K562 (cell line): ENCODE measurements around the gene GEN1. TPM values are rescaled to one million over a fixed set of nuclear protein-coding genes. Genes with fewer than 3 reads are reported as not detected.

Experiments used
- CHAMP1 ChIP-seq: fragments of 450-650 bp; IDR thresholded peaks from 2 replicates; pipeline ENCODE4 v1.6.1; 2016; ENCODE audit warnings: mild to moderate bottlenecking
- FIP1L1 ChIP-seq: fragments of 200-400 bp; formaldehyde crosslinking; IDR thresholded peaks from 2 replicates; pipeline ENCODE4 v1.6.1; 2018; ENCODE audit warnings: mild to moderate bottlenecking, low read depth, low read length; ENCODE audit not compliant: poor library complexity, severe bottlenecking
- NFATC3 ChIP-seq: fragments of 450-650 bp; IDR thresholded peaks from 2 replicates; pipeline ENCODE4 v1.6.1; 2017; ENCODE audit warnings: mild to moderate bottlenecking
- NONO ChIP-seq, 2 experiments: fragments of 200-400 bp in 1 of 2; fragments of 450-650 bp in 1 of 2; formaldehyde crosslinking in 1 of 2; IDR thresholded peaks; 2 replicates each; pipeline ENCODE4 v1.6.1; 2017; ENCODE audit warnings: low read depth in 2 of 2, mild to moderate bottlenecking in 2 of 2, moderate library complexity in 2 of 2, low read length in 1 of 2
- ZBTB12 ChIP-seq: fragments of 250-450 bp; sonication (Bioruptor Pico); IDR thresholded peaks from 2 replicates; pipeline ENCODE4 v1.4.0; 2020
- ZBTB17 ChIP-seq: fragments of 450-650 bp; formaldehyde crosslinking; IDR thresholded peaks from 2 replicates; pipeline ENCODE4 v1.4.0; 2020; ENCODE audit warnings: mild to moderate bottlenecking
- ZMIZ1 ChIP-seq, 2 experiments: fragments of 150-350 bp in 1 of 2; IDR thresholded peaks; 2 replicates each; pipeline ENCODE4 v1.6.1; 2012 to 2016; ENCODE audit warnings: low read depth in 2 of 2, low read length in 2 of 2, mild to moderate bottlenecking in 1 of 2, moderate library complexity in 1 of 2
- ZNF511 ChIP-seq: sonication (generic); formaldehyde crosslinking; IDR thresholded peaks from 2 replicates; pipeline ENCODE4 v1.8.0; 2022; ENCODE audit warnings: mild to moderate bottlenecking, missing genetic modification reagents
- polyA plus RNA-seq, 8 experiments: library from polyadenylated mRNA; depleted of rRNA in 4 of 8; stranded (reverse) in 5 of 8; unstranded in 3 of 8; fragments of >200 nt; fragmentation: Nextera tagmentation in 2 of 8; fragmentation: Illumina TruSeq in 1 of 8; extraction: Ambion mirVana in 2 of 8; extraction: Trizol in 1 of 8; gene quantifications; 2 replicates each; pipeline versions ENCODE4 v1.2.1 to v1.2.3, GENCODE V29; 2011 to 2014; ENCODE audit warnings: inconsistent platforms in 1 of 8, missing spikeins in 1 of 8
- total RNA-seq, 7 experiments: library from RNA; depleted of rRNA in 6 of 7; stranded (reverse); fragments of >200 nt in 6 of 7; fragmentation: Illumina TruSeq in 2 of 7; extraction: Trizol in 2 of 7; gene quantifications; 2 replicates each; pipeline versions ENCODE4 v1.2.1 to v1.2.3, GENCODE V29; 2011 to 2021; ENCODE audit warnings: low replicate concordance in 1 of 7

The GEN1 gene
- total and polyA plus RNA-seq, 9 of the 15 experiments (the other 6 are each of a cell fraction or from before 2014, with no cell fraction given): 8.6 to 39.7 (median 24.5) TPM

GRCh38 chr2:17728210-17728609, 25.7 kb upstream of the GEN1 start (continued):
- TF ChIP-seq ZBTB12 (CRISPR knock-in tag): no peak
- no peak for TF ChIP-seq FIP1L1
- no peak for TF ChIP-seq NFATC3
- TF ChIP-seq NONO (IDR thresholded peaks at IDR 0.05; ENCODE audit: low read depth in 2 of 2, low read length in 1 of 2): no peak
- no peak for TF ChIP-seq CHAMP1
- TF ChIP-seq ZNF511 (CRISPR knock-in tag): no peak
- no peak for TF ChIP-seq ZBTB17 (CRISPR knock-in tag)
- TF ChIP-seq ZMIZ1 (IDR thresholded peaks at IDR 0.05; ENCODE audit: low read depth in 2 of 2, low read length in 2 of 2): no peak
